GM19372 (cell line): ENCODE data around the gene BARX2.

Experiments
- ATAC-seq: cut with Tn5 transposase; IDR thresholded peaks from one replicate; pipeline ENCODE4 v1.9.1; 2021; ENCODE audit warnings: mild to moderate bottlenecking, low read depth, moderate library complexity; ENCODE audit not compliant: unreplicated experiment

Gene BARX2

GRCh38 chr11:129372609-129373488 is 2.8 kb upstream of the BARX2 start:
- no peak for ATAC-seq

- no peak for ATAC-seq
These were observed 2.1 kb upstream of the BARX2 start for GRCh38 chr11:129373489-129373953.

DNA sequence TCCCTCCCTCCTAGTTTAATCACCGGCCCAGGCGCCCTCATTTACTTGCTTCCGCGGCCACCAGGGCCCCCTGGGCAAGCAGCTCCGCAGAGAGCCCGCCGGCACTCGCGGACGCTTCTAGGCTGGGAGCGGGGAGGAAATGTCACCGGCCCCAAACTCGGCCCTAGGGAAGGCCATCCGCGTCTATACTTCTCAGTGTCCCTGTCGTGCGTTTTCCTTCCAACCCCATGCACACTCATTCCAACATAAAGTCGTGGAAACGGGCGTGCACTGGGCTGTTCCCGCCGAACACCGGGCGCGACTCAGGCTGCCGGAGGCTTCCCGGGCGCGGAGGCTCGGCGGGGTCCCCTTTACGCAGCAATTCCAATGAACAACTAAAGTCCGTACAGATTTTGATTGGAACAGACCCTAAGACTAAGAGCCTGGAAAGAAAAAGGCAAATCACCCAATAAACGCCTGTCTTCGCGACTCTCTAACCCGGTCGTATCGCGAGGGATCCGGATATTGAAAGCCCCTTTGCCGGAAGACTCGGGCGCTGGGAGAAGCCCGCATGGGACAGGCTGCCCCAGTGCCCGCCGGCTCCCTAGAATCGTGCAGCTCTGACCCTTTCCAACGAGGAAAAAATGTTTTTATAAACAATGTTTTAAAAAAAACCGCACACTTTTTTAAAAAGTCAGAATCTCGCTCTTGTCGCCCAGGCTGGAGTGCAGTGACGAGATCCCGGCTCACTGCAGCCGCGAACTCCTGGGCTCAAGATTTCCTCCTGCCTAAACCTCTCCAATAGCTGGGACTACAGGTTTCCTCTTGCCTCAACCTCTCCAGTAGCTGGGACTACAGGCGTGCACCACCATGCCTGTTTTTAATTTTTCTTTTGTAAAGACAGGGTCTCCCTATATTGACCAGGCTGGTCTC is 1.3 kb upstream of the BARX2 start:
- no peak for ATAC-seq

GRCh38 chr11:129374993-129375750 is 476 bp upstream of the BARX2 start:
- ATAC-seq = no peak

DNA sequence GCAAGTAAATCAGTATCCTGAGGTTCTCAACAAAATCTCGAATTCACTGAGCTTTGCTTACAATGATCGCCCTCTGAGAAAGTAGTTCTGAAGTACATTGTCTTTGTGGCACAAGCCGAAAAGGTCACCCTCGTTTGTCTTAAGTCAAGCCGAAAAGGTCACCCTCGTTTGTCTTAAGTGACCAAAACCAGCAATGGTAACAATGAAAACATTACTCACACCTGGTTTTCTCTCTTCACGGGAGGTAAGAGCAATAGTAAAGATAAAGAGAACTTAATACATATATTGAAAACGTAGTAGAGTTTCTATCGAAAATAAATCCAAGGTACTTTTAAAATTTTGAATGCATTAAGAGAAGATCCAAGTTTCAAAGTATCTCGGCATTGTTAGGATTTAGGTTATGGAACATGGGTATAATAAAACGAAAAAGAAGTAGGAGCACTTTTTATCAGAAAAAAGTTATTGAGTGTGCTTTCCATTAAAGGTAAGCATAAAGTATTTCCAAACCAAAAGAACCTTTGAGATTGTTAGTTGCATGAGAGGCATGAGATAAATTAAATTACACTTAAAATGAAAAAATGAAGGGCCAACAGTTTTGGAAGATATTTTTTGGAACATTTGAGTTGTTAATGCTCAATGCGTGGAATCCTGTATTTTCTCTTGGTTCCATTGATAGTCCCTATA is 1.2 kb downstream of the BARX2 start:
- no peak for ATAC-seq

GRCh38 chr11:129377739-129378138 is 2.1 kb downstream of the BARX2 start:
- no peak for ATAC-seq

- no peak for ATAC-seq
These were observed 4.8 kb downstream of the BARX2 start for GRCh38 chr11:129380413-129380812.

GRCh38 chr11:129382583-129382982 is 6.9 kb downstream of the BARX2 start:
- ATAC-seq = no peak

DNA sequence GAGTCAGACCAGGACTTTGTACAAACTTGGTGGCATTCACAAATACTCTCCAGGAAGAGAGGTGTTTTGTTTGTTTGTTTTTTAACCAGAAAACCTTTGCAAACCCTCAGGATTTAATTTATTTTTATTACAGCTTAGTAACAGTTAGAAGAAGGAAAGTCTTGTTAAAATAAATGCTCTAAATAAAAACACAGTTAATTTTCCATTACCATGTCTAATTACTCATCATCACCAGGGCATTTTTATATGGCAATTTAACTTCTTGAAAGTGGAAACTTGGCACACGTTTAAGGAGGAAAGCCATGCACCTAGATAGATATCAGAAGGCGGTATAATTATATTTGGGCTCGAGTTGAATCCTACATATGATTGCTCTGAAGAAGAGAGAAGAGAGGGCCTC is 7.4 kb downstream of the BARX2 start:
- ATAC-seq = no peak

GRCh38 chr11:129383502-129383901 is 7.9 kb downstream of the BARX2 start:
- ATAC-seq = no peak

DNA sequence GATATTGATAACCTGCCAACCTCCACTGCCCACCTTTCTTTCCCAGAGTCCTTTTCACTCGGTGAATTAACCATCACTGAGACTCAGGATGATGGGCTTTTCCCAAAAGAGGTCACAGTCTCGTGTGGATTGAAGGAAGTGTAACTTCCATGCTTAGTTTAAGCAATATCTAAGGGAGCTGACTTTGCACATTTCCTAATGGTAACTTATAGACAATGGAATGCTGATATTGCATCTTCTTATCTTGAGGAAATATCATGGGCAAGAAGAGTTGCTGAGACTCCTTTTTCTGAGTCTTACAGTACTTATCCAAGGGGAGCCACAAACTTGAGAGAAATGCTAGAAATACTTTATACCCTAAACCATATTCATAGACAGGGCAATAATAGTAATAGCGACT is 8.8 kb downstream of the BARX2 start:
- no peak for ATAC-seq

DNA sequence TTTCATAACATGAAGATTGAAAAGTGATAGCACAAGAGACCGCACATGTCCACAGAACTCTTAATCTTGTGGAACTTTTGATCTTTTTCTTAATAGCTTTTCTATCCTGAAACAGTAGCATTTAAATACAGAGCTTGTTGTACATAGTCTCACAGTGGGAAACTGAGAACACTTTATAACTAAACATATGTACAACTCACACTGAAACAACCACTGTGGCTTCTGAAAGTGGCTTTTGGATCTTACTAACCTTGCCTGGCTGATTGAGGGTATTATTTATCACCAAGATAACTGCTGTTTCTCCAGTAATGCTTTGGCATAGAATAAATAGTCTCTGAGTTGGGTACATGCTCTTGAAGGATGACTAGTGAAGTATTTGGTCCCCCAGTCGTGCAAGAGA is 10.2 kb downstream of the BARX2 start:
- no peak for ATAC-seq

- ATAC-seq = no peak
These were observed 11.2 kb downstream of the BARX2 start for GRCh38 chr11:129386795-129387397.

GRCh38 chr11:129387434-129387833 is 11.8 kb downstream of the BARX2 start:
- no peak for ATAC-seq

- ATAC-seq = no peak
These were observed 13.2 kb downstream of the BARX2 start for GRCh38 chr11:129388824-129389223.

DNA sequence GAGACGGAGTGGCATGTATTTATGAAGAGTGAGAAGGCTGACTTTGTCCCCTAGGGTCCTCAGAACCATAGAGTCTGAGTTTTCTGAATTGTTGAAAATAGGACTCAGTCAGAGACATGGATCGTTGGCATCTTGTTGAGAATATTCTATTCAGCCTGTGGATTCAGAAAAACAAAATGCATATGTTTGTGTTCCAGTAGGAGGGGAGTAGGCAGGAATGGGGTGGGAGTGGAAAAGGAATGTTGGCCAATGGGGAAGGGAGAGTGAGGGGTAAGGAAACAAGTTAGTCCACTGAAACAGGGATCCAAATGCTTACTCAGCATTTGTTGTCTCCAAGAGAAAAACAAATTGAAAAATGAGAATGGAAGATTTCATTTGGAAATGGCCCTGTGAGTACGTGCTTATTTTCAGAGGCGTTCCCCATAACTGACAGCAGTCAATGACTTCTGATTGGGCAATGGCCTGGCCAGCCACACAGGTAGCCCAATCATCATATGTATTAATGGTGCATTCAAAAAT is 14.7 kb downstream of the BARX2 start:
- ATAC-seq = no peak

- ATAC-seq = no peak
These were observed 15.7 kb downstream of the BARX2 start for GRCh38 chr11:129391360-129391759.

DNA sequence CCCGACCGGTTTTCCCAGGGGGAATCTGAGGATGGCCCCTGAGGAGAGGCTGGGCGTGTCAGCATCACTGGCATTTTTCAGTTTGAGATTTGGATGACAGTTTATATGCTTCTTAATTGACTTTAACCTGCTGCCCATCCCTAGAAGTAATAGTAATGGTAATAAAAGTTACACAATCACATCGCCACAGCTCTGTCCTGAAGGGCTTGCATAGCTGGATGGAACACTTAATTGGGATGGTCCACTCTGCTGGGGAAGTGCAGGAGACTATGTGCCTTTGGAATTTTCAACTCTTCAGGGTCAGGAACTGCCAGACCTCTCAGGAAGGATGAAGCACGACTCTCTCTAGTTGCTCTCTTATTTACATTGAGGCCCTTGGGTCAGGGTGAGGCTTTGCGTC is 16.2 kb downstream of the BARX2 start:
- no peak for ATAC-seq

- no peak for ATAC-seq
These were observed 17.3 kb downstream of the BARX2 start for GRCh38 chr11:129392995-129393394.
